ENCODE measurements around the gene MRPL4.

- TF ChIP-seq CTCF (IDR thresholded peaks at IDR 0.05) (peak; percentile 34), ZFX (IDR thresholded peaks at IDR 0.05; ENCODE audit: borderline replicate concordance) (no peak)
Measured at GRCh38 chr19:10227026-10227971, 24.7 kb upstream of the MRPL4 start.

All from 22Rv1 (cell line).